HG02678 (cell line): ENCODE results near the gene RNF6.
"Not testable (repeated sequence)": the region's sequence is repeated elsewhere in the genome, so short reads cannot be mapped to it uniquely, and the experiment has no call there.

ENCODE experiments used
- ATAC-seq: cut with Tn5 transposase; IDR thresholded peaks from one replicate; pipeline ENCODE4 v1.9.1; 2021; ENCODE audit warnings: mild to moderate bottlenecking, moderate library complexity; ENCODE audit not compliant: unreplicated experiment

The RNF6 gene

GRCh38 chr13:26221721-26222519, at the start of gene RNF6:
Gene RNF6 (minus strand): TSS chr13:26222314. CDS start chr13:26219649, 2,665 bp downstream.
- ATAC-seq = peak; percentile 98

- ATAC-seq = no peak
These were observed 48.6 kb upstream of the RNF6 start for GRCh38 chr13:26270707-26271106.

DNA sequence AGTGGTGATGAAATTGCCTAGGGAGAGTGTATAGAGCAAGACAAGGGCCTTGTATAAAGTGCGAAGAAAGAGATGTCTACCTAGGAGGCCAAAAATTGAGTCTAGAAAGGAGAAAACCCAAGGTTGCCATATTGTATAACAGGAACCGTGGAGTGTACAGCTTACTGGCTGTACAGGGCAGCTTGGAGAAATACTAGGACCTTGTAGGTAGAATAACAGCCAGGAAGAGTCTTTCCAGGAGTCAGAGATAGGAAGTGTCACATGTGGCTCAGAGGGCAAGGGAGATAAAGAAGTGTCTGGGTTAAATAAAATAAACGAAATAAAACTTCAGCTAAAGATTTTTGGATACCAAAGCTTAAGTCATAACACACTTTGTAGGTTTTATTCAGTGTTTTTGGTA, 44.2 kb upstream of the RNF6 start:
- no peak for ATAC-seq

DNA sequence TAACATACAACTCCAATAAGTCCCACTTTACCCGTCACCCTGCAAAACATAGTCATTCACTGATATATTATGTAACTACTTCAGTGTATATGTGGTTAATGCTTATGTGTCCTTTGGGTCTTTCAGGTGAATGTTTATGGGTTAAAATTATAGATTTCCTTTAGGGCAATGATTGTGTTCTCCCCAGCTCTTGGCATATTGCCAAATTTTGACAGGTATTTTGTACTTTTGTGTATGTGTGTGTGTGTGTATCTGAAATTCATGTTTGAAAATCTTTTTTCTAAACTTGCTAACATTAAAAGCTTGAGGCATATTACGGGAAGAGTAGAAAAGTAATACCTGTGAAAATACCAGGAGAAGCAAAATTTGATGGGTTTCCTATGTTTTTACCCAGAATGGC, 40.0 kb upstream of the RNF6 start:
- no peak for ATAC-seq

DNA sequence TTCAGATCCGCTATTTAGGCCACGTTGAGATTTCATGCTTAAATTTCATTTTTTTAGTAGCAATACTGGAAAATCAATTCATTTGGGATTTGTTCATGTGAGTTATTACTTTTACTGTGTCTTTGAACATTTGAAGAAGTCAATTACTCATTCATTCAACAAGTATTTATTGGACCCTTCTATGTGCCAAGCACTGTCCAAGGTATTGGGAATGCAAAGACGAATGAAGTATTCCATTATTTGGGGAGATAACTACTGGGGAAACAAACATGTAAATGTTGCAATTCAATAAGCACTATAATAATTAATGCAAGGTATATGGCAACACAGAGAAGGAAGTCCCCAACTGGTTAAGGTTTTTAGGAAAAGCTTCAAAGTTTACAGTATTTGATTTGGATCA, 37.5 kb upstream of the RNF6 start:
- no peak for ATAC-seq

- ATAC-seq = no peak
These were observed 34.9 kb upstream of the RNF6 start for GRCh38 chr13:26257049-26257448.

- no peak for ATAC-seq
These were observed 33.7 kb upstream of the RNF6 start for GRCh38 chr13:26255691-26256277.

DNA sequence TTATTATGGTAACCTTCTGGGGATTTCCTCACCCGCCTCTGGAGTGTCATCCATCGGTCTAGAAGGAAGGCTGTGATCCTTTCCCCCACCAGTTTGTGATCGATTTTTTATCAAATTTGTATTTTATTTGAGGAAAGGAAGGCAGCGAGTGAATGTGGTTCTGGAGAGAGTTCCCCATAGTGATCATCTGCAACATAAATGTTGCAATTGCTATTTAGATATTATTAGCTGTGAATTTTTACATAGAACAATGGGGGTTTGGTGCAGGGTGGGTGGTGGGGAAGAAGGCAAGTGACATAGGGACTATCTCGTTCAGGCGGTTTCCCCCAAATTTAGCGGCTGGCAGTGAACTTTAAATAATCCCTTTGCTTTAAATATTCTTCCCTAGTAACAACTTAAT, 33.0 kb upstream of the RNF6 start:
- ATAC-seq = no peak

- ATAC-seq = peak; percentile 28
These were observed 32.5 kb upstream of the RNF6 start for GRCh38 chr13:26254583-26255111.

DNA sequence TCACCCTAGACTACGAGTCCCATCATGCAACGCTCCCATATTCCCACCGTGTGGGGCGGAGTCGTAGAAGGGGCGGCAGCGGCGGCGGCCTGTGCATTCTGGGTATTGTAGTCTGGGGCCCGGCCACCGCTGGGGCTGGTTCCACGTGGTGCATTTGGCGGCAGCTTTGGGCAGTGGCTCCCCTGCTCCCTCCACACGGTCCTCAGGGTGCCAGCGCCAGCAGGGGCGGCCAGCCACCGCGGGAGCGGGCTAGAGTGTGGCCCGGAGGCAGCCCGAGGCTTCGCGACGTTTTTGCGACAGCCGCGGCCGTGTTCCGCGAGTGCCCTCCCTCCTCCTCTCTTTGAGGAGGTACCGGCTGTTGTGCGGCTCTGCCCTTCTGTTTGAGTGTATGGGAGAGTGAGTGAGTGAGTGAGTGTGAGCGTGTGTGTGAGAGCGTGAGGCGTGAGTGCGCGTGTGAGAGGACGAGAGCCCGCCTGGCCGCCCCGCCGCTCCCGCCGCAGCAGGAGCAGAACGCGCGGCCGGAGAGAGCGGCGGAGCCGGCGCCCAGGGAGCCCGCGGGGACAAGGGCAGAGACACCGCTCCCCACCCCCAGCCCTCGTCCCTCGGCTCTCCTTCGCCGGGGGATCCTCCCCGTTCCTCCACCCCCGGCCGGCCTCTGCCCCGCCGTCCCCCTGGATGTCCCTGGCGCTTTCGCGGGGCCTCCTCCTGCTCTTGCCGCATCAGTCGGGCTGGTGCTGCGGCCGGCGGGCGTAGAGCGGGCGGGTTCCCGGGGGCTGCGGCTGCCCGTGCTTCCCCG, 31.9 kb upstream of the RNF6 start, which contains the start of gene CDK8:
Gene CDK8 (plus strand): TSS at position 343 of the 796 bp plus-strand sequence. CDS start 513 bp downstream, outside the sequence.
- ATAC-seq = peak; percentile 86

DNA sequence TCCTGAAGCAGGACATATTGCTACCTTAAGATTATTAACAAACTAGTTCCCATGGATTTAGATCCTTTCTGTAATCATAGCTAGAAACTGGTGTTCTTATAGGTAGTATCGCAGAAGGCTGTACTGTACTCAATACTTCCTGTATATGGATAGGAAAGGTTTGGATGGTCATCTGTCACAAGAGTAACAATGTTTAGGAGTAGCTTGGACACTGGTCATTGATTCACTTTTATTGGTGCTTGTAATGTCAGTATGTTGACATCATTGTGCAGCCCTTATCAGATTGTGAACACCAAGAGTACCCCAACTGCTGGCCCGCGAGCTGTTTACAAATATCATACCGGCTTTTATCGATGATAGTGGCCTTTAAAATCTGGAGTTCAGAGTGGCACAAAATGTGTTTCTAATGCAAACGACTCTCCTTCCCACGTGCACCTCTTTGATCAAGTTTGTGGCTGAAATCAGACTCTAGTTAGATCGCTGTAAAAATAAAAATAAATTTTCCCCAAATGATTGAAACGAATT, 31.2 kb upstream of the RNF6 start:
- ATAC-seq = no peak

DNA sequence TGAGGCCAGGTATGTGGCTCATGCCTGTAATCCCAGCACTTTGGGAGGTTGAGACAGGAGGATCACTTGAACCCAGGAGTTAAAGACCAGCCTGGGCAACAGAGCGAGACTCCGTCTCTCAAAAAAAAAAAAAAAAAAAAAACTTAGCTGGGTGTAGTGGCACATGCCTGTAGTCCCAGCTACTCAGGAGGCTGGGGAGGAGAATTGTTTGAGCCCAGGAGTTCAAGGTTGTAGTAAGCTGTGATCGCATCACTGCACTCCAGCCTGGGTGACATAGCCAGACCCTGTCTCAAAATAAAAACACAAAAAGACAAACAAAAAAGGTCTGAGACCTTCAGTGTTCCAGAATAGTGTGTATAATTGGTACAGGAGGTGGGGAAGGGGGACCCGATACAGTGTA, 29.9 kb upstream of the RNF6 start:
- ATAC-seq = not testable (repeated sequence)

DNA sequence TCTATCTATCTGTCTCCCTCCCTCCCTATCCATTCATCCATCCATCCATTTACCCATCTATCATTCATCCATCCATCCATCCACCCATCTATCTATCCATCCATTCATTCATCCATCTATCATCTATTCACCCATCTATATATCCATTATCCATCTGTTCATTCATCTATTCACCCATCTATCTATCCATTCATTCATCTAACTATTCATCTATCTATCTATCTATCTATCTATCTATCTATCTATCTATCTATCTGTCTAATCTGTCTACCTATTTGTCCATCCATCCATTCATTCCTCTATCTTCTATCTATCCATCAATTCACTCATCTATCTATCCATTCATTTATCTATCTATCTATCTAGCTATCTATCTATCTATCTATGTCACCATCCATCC, 27.4 kb upstream of the RNF6 start:
- no peak for ATAC-seq

DNA sequence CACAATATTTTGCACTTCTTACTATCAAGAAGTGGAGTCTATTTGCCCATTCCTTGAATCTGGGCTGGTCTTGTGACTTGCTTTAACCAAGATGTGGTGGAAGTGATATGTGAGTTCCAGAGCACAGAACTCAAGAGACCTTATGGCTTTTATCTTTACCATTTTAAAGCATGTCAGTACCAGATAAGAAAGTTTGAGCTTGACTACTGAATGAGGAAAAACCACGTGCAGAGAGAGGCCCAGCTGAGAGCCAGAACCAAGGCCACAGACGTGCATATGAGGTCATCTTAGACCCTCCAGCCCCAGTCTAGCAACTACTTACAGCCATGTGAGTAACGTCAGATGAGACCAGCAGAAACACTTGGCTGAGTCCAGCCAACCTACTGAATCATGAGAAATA, 25.5 kb upstream of the RNF6 start:
- ATAC-seq = no peak

- no peak for ATAC-seq
These were observed 24.9 kb upstream of the RNF6 start for GRCh38 chr13:26247011-26247410.

DNA sequence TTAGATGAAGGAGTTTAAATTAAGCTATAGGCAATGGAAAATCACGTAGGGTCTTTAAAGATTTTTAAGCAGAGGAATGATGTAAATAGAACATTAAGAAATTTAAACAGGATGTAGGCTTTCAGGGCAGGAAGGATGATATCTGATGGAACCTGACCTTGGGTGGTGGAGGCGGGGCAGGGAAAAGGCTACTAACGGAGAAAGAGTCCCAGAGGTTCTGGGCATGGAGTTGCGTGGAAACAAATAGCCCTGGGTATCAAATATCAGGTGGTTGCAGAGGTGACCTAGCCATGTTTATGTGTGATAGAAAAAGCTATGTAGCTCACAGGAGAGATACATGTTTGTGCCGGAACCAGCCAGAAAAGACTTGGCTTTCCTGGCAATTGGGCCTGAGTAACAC, 24.0 kb upstream of the RNF6 start:
- no peak for ATAC-seq

DNA sequence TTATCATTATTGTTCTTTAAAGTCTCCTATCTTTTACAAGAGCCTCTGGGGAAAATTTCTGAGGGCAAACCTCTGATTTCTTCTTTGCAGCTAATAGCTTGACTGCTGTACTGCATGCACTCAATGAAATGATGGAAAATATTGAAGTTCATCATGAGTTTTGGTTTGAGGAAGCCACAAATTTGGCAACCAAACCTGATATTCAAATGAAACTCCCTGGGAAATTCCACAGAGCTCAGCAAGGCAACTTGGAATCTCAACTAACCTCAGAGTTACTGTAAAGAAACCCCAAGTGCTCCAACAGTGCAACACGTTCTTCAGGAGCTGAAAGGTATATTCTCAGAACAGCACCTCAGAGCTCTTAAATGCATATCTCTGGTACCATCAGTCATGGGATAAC, 14.2 kb upstream of the RNF6 start:
- ATAC-seq = no peak

- no peak for ATAC-seq
These were observed 8.6 kb upstream of the RNF6 start for GRCh38 chr13:26230703-26231102.

- no peak for ATAC-seq
These were observed 7.0 kb upstream of the RNF6 start for GRCh38 chr13:26229080-26229615.

- no peak for ATAC-seq
These were observed 6.0 kb upstream of the RNF6 start for GRCh38 chr13:26228096-26228495.
